GM23248 (cell line): ENCODE measurements around the gene DCUN1D3. TPM values are rescaled to one million over a fixed set of nuclear protein-coding genes. Genes with fewer than 3 reads are reported as not detected.

Source experiments
- DNase-seq: peaks from one replicate; pipeline ENCODE4 v3.0.0-alpha.2; 2015
- H2AFZ ChIP-seq: fragments of 200-600 bp; sonication (generic); 2 replicates; pipeline ENCODE4 v1.6.1; 2016; ENCODE audit warnings: antibody characterized with exemption
- H3F3A ChIP-seq: fragments of 200-600 bp; sonication (generic); 2 replicates; pipeline ENCODE4 v1.6.1; 2016; ENCODE audit warnings: mild to moderate bottlenecking, antibody characterized with exemption, mixed run types; ENCODE audit not compliant: insufficient read depth
- H3K27ac ChIP-seq: fragments of 200-600 bp; sonication (generic); 2 replicates; pipeline ENCODE4 v1.5.1; 2016; ENCODE audit warnings: mild to moderate bottlenecking
- H3K27me3 ChIP-seq: fragments of 200-600 bp; sonication (generic); replicated peaks from 2 replicates; pipeline ENCODE4 v1.6.1; 2016; ENCODE audit warnings: mild to moderate bottlenecking; ENCODE audit not compliant: insufficient read depth
- H3K36me3 ChIP-seq: fragments of 200-600 bp; sonication (generic); 2 replicates; pipeline ENCODE4 v1.6.1; 2016; ENCODE audit warnings: low read depth, mild to moderate bottlenecking
- H3K4me1 ChIP-seq: fragments of 200-600 bp; sonication (generic); 2 replicates; pipeline ENCODE4 v1.6.1; 2016; ENCODE audit warnings: mild to moderate bottlenecking; ENCODE audit not compliant: insufficient read depth
- H3K4me2 ChIP-seq: fragments of 200-600 bp; sonication (generic); one replicate; pipeline ENCODE4 v1.6.1; 2016; ENCODE audit warnings: mild to moderate bottlenecking; ENCODE audit not compliant: unreplicated experiment
- H3K4me3 ChIP-seq: fragments of 200-600 bp; sonication (generic); 2 replicates; pipeline ENCODE4 v1.5.1; 2016; ENCODE audit warnings: mild to moderate bottlenecking
- H3K79me2 ChIP-seq: fragments of 200-600 bp; sonication (generic); 2 replicates; pipeline ENCODE4 v1.6.1; 2016; ENCODE audit warnings: mild to moderate bottlenecking; ENCODE audit not compliant: insufficient read depth
- H3K9ac ChIP-seq: fragments of 200-600 bp; sonication (generic); 2 replicates; pipeline ENCODE4 v1.6.1; 2016; ENCODE audit warnings: mild to moderate bottlenecking
- H3K9me2 ChIP-seq: fragments of 200-600 bp; sonication (generic); 2 replicates; pipeline ENCODE4 v1.6.1; 2016; ENCODE audit warnings: mixed run types, mild to moderate bottlenecking, moderate library complexity; ENCODE audit not compliant: insufficient read depth
- H3K9me3 ChIP-seq: fragments of 200-600 bp; sonication (generic); one replicate; pipeline ENCODE4 v1.6.1; 2017; ENCODE audit warnings: low read depth
- H4K20me1 ChIP-seq: fragments of 200-600 bp; sonication (generic); 2 replicates; pipeline ENCODE4 v1.6.0; 2016; ENCODE audit not compliant: insufficient read depth
- EZH2 ChIP-seq: fragments of 200-600 bp; sonication (generic); IDR thresholded peaks from 2 replicates; pipeline ENCODE4 v1.6.1; 2018; ENCODE audit warnings: antibody characterized with exemption, mild to moderate bottlenecking; ENCODE audit not compliant: insufficient read depth, poor library complexity, severe bottlenecking
- EZH2phosphoT487 ChIP-seq: fragments of 200-600 bp; sonication (generic); IDR thresholded peaks from 2 replicates; pipeline ENCODE4 v1.6.1; 2018; ENCODE audit warnings: antibody characterized with exemption, moderate library complexity, mild to moderate bottlenecking, low read depth; ENCODE audit not compliant: insufficient read depth
- WGBS, 2 experiments: methylation state at CpG; one replicate each; pipeline ENCODE4 v1.1.6; 2015 to 2017; ENCODE audit warnings: low lambda C conversion rate in 2 of 2, low coverage in 1 of 2; ENCODE audit errors: missing lambda C conversion rate in 2 of 2; 5-methylcytosine and 5-hydroxymethylcytosine counted together
- in situ Hi-C: fragments of 300-500 bp; cut with MboI; formaldehyde crosslinking; loops from 2 replicates; pipeline ENCODE4 v1.15.0; 2020
- polyA plus RNA-seq: library from polyadenylated mRNA; unstranded; fragments of >200 nt; fragmentation: Nextera tagmentation; extraction: Ambion mirVana; gene quantifications from 2 replicates; pipeline ENCODE4 v1.2.1, GENCODE V29; 2016
- total RNA-seq: library from RNA; depleted of rRNA; stranded (reverse); fragments of >200 nt; shearing (Covaris generic); gene quantifications from 2 replicates; pipeline ENCODE4 v1.2.3, GENCODE V29; 2014

Gene DCUN1D3
- total and polyA plus RNA-seq, 2 experiments from 2014 or later, result 15.2 to 35.2 TPM

GRCh38 chr16:20918486-20919239 lies 18.5 kb upstream of the DCUN1D3 start:
- in situ Hi-C loops, result no loop called here
- 26 to 29% methylated on average over 4 of the region's 4 CpGs for WGBS, 2 experiments
- Histone ChIP-seq H3K9me2 (no peaks in the 10 kb centered on the region), H3K4me1 (peaks cover 25% of the 10 kb centered on the region), H3K4me3 (peak overlapping the region; percentile 21; the same call in 1 of the 2 replicates), H3K36me3 (no peaks in the 10 kb centered on the region; the same call in 1 of the 2 replicates), H3F3A (peaks cover 11% of the 10 kb centered on the region), H3K27me3 (no peaks in the 10 kb centered on the region), H2AFZ (peak overlapping the region; percentile 53), H3K9ac (peak overlapping the region; percentile 59), H4K20me1 (no peaks in the 10 kb centered on the region), H3K27ac (peak overlapping the region; percentile 81), H3K4me2 (peak overlapping the region; percentile 45), H3K9me3 (no peaks in the 10 kb centered on the region), H3K79me2 (no peaks in the 10 kb centered on the region)
- TF ChIP-seq EZH2phosphoT487, result no peak
- no peak for TF ChIP-seq EZH2
- DNase-seq, result peak; percentile 90

GRCh38 chr16:20916942-20917341 lies 16.8 kb upstream of the DCUN1D3 start:
- no peak overlapping the region for H3K9ac ChIP-seq
- H3K9me2 ChIP-seq, result no peaks in the 10 kb centered on the region
- WGBS, 2 experiments, result 91 to 99% methylated on average over 4 of the region's 4 CpGs
- H3K79me2 ChIP-seq, result 0 out of 2 replicates have a peak, but pooled peaks cover 5% of the 10 kb centered on the region
- no peak for TF ChIP-seq EZH2phosphoT487
- no peak for TF ChIP-seq EZH2
- no peaks in the 10 kb centered on the region for H3K36me3 ChIP-seq
- H3K27ac ChIP-seq, result no peak overlapping the region
- no peak overlapping the region for H3K4me3 ChIP-seq
- H3K27me3 ChIP-seq, result no peaks in the 10 kb centered on the region
- no peak for DNase-seq
- H3K9me3 ChIP-seq, result no peaks in the 10 kb centered on the region
- H2AFZ ChIP-seq, result no peak overlapping the region
- no peak overlapping the region for H3K4me2 ChIP-seq
- in situ Hi-C loops, result no loop called here
- peaks cover 39% of the 10 kb centered on the region for H3K4me1 ChIP-seq
- H3F3A ChIP-seq, result peaks cover 17% of the 10 kb centered on the region
- no peaks in the 10 kb centered on the region for H4K20me1 ChIP-seq

- H4K20me1 ChIP-seq, result no peaks in the 10 kb centered on the region
- no peak overlapping the region for H3K9ac ChIP-seq
- H3F3A ChIP-seq, result peaks cover 24% of the 10 kb centered on the region
- no peaks in the 10 kb centered on the region for H3K36me3 ChIP-seq
- H3K4me3 ChIP-seq, result no peak overlapping the region
- H2AFZ ChIP-seq, result no peak overlapping the region
- DNase-seq, result no peak
- H3K9me2 ChIP-seq, result no peaks in the 10 kb centered on the region
- no peak for TF ChIP-seq EZH2
- no peak for TF ChIP-seq EZH2phosphoT487
- H3K27ac ChIP-seq, result no peak overlapping the region
- H3K4me2 ChIP-seq, result no peak overlapping the region
- peaks cover 46% of the 10 kb centered on the region for H3K4me1 ChIP-seq
- H3K79me2 ChIP-seq, result 0 out of 2 replicates have a peak, but pooled peaks cover 5% of the 10 kb centered on the region
- no peaks in the 10 kb centered on the region for H3K27me3 ChIP-seq
- WGBS, 2 experiments, result 98 to 99% methylated on average over 10 of the region's 10 CpGs
- no peaks in the 10 kb centered on the region for H3K9me3 ChIP-seq
- in situ Hi-C loops, result no loop called here
These were observed 16.1 kb upstream of the DCUN1D3 start for GRCh38 chr16:20916289-20916688.

GRCh38 chr16:20911361-20911760 lies 11.2 kb upstream of the DCUN1D3 start:
- 0% methylated on average over 1 of the region's 1 CpG for WGBS, 2 experiments

More at GRCh38 chr16:20911361-20911760, 11.2 kb upstream of the DCUN1D3 start:
- H2AFZ ChIP-seq, result peak overlapping the region; percentile 1; the same call in 1 of the 2 replicates
- peaks cover 12% of the 10 kb centered on the region; the same call in 1 of the 2 replicates for H3K79me2 ChIP-seq
- TF ChIP-seq EZH2phosphoT487, result no peak
- no peak for TF ChIP-seq EZH2
- no peaks in the 10 kb centered on the region for H3K27me3 ChIP-seq
- in situ Hi-C loops, result no loop called here
- H3K4me2 ChIP-seq, result peak overlapping the region; percentile 52
- no peaks in the 10 kb centered on the region for H3K36me3 ChIP-seq
- H3F3A ChIP-seq, result peaks cover 56% of the 10 kb centered on the region
- DNase-seq, result peak; percentile 88
- peak overlapping the region; percentile 62 for H3K9ac ChIP-seq
- H3K4me1 ChIP-seq, result peaks cover 55% of the 10 kb centered on the region
- H3K27ac ChIP-seq, result peak overlapping the region; percentile 90
- no peaks in the 10 kb centered on the region for H3K9me2 ChIP-seq
- H3K9me3 ChIP-seq, result no peaks in the 10 kb centered on the region
- peak overlapping the region; percentile 36 for H3K4me3 ChIP-seq
- no peaks in the 10 kb centered on the region for H4K20me1 ChIP-seq
